SK-N-SH treated with all-trans-retinoic acid at 6 μM for 48 hours (cell line): ENCODE results near the gene KCNIP4.

Experiments
- ARNTL ChIP-seq: fragments of 450-650 bp; formaldehyde crosslinking; IDR thresholded peaks from 2 replicates; pipeline ENCODE4 v1.5.0; 2020; ENCODE audit warnings: low read depth, mild to moderate bottlenecking, moderate library complexity, borderline replicate concordance
- BACH2 ChIP-seq: fragments of 250-450 bp; sonication (Bioruptor Pico); IDR thresholded peaks from 2 replicates; pipeline ENCODE4 v1.9.0; 2021; ENCODE audit warnings: mild to moderate bottlenecking, borderline replicate concordance
- CSDC2 ChIP-seq: fragments of 250-450 bp; sonication (Bioruptor Pico); IDR thresholded peaks from 2 replicates; pipeline ENCODE4 v1.5.0; 2020; ENCODE audit warnings: mild to moderate bottlenecking, moderate library complexity
- ISL1 ChIP-seq: fragments of 250-450 bp; sonication (Bioruptor Pico); IDR thresholded peaks from 2 replicates; pipeline ENCODE4 v2.1.2; 2022; ENCODE audit warnings: mild to moderate bottlenecking, moderate library complexity
- RARB ChIP-seq: fragments of 250-450 bp; sonication (Bioruptor Pico); IDR thresholded peaks from 2 replicates; pipeline ENCODE4 v1.8.0; 2021; ENCODE audit warnings: mild to moderate bottlenecking, moderate library complexity
- SNAI2 ChIP-seq: fragments of 250-450 bp; sonication (Bioruptor Pico); IDR thresholded peaks from 2 replicates; pipeline ENCODE4 v1.5.0; 2020; ENCODE audit warnings: mild to moderate bottlenecking, moderate library complexity
- ZC3H10 ChIP-seq: fragments of 250-450 bp; sonication (Bioruptor Pico); IDR thresholded peaks from 2 replicates; pipeline ENCODE4 v1.5.1; 2021; ENCODE audit warnings: mild to moderate bottlenecking, moderate library complexity
- ZFP3 ChIP-seq: fragments of 250-450 bp; sonication (Bioruptor Pico); IDR thresholded peaks from 2 replicates; pipeline ENCODE4 v1.5.0; 2020; ENCODE audit warnings: mild to moderate bottlenecking, moderate library complexity
- ZFP30 ChIP-seq: fragments of 450-650 bp; formaldehyde crosslinking; IDR thresholded peaks from 2 replicates; pipeline ENCODE4 v1.5.0; 2022; ENCODE audit warnings: mild to moderate bottlenecking, moderate library complexity
- TF ChIP-seq, protein P1 (sequence below): fragments of 250-450 bp; sonication (Bioruptor Pico); IDR thresholded peaks from 2 replicates; pipeline ENCODE4 v1.8.0; 2020; ENCODE audit warnings: mild to moderate bottlenecking, moderate library complexity, borderline replicate concordance
- TF ChIP-seq, protein P2 (sequence below): fragments of 250-450 bp; sonication (Bioruptor Pico); IDR thresholded peaks from 2 replicates; pipeline ENCODE4 v1.5.1; 2020; ENCODE audit warnings: low read depth, mild to moderate bottlenecking, moderate library complexity

DNA sequence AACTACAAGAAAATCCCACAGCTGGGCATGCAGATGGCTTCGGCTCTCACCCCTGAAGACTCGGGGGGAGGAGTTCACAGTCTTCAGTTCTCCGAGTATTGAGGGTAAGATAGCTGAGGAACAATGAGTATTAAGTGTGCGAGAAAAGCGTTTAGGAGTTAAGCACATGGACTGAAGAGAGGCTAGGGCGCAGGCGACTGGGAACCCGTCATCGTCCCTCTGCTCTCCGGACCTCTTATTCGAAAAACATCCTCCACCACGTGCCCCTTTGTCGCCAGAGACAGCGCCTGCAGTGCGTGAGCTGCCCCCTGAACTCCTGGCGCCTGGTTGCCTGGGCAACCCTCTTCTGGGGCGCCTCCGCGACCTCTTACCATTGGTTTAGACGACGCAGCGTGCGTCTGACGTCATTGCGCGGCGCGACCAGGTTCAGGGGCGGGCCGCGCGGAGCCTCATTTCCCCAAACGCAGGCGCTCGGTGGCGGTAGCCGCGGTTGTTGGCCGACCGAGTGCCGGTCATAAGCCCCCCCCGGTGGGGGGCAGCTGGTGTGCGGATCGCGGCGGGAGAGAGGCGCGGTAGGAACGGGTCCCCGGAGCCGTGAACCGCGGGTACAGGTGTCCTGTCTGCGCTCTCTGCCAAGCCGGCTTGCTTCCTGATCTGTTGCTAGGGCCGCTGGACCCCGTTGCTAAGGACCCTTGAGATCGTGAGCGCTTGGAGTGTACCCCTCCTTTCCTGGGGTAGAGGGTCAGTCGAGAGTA is 1248.4 kb downstream of the KCNIP4 start, which contains the start of gene PACRGL:
- TF ChIP-seq CSDC2 (no peak), BACH2 (CRISPR knock-in tag) (no peak), RARB (CRISPR knock-in tag) (no peak), ZC3H10 (no peak), ISL1 (no peak), ZFP3 (CRISPR knock-in tag) (no peak), ARNTL (no peak), ZFP30 (CRISPR knock-in tag) (no peak), SNAI2 (no peak)
- TF ChIP-seq, protein P1, sequence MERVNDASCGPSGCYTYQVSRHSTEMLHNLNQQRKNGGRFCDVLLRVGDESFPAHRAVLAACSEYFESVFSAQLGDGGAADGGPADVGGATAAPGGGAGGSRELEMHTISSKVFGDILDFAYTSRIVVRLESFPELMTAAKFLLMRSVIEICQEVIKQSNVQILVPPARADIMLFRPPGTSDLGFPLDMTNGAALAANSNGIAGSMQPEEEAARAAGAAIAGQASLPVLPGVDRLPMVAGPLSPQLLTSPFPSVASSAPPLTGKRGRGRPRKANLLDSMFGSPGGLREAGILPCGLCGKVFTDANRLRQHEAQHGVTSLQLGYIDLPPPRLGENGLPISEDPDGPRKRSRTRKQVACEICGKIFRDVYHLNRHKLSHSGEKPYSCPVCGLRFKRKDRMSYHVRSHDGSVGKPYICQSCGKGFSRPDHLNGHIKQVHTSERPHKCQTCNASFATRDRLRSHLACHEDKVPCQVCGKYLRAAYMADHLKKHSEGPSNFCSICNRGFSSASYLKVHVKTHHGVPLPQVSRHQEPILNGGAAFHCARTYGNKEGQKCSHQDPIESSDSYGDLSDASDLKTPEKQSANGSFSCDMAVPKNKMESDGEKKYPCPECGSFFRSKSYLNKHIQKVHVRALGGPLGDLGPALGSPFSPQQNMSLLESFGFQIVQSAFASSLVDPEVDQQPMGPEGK = no peak
- TF ChIP-seq, protein P2, sequence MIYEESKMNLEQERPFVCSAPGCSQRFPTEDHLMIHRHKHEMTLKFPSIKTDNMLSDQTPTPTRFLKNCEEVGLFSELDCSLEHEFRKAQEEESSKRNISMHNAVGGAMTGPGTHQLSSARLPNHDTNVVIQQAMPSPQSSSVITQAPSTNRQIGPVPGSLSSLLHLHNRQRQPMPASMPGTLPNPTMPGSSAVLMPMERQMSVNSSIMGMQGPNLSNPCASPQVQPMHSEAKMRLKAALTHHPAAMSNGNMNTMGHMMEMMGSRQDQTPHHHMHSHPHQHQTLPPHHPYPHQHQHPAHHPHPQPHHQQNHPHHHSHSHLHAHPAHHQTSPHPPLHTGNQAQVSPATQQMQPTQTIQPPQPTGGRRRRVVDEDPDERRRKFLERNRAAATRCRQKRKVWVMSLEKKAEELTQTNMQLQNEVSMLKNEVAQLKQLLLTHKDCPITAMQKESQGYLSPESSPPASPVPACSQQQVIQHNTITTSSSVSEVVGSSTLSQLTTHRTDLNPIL = no peak
